Kidney (tissue), 14 donors: ENCODE results near the gene RAD23A. TPM values are rescaled to one million over a fixed set of nuclear protein-coding genes. Genes with fewer than 3 reads are reported as not detected.
"Not testable (repeated sequence)": the region's sequence is repeated elsewhere in the genome, so short reads cannot be mapped to it uniquely, and the experiment has no call there.

Experiments
- DNase-seq, 5 donors: peaks; one replicate each; pipeline ENCODE4 v3.0.0-alpha.2; 2013 to 2020
- FAIRE-seq: peaks from 2 replicates; lab custom pipeline; 2012; peaks lifted over from hg19 to GRCh38; lab: Jason Lieb, UNC
- H3K27ac ChIP-seq, 2 donors: one replicate each; pipeline ENCODE4 v1.7.0; 2013; ENCODE audit warnings: low read depth in 2 of 2, low read length in 2 of 2, inconsistent platforms in 1 of 2
- H3K27me3 ChIP-seq: one replicate; pipeline ENCODE4 v1.7.1; 2013; ENCODE audit warnings: low read length, inconsistent platforms; ENCODE audit not compliant: control insufficient read depth, insufficient read depth
- H3K36me3 ChIP-seq, 3 donors: one replicate each; pipeline versions ENCODE4 v1.7.0 to v1.7.1; 2013; ENCODE audit warnings: low read length in 3 of 3, control low read depth in 1 of 3, inconsistent platforms in 1 of 3; ENCODE audit not compliant: insufficient read depth in 3 of 3, control insufficient read depth in 2 of 3
- H3K4me1 ChIP-seq, 3 donors: one replicate each; pipeline versions ENCODE4 v1.7.0 to v1.7.1; 2013; ENCODE audit warnings: low read length in 3 of 3, inconsistent platforms in 1 of 3, low read depth in 1 of 3; ENCODE audit not compliant: control insufficient read depth in 2 of 3, insufficient read depth in 2 of 3
- H3K4me3 ChIP-seq, 3 donors: one replicate each; pipeline versions ENCODE4 v1.7.0 to v1.8.1; 2013; ENCODE audit warnings: low read length in 3 of 3, control low read depth in 1 of 3, inconsistent platforms in 1 of 3
- H3K9ac ChIP-seq, 3 donors: one replicate each; pipeline versions ENCODE4 v1.7.0 to v1.7.1; 2013; ENCODE audit warnings: low read length in 3 of 3, control low read depth in 1 of 3, inconsistent platforms in 1 of 3
- H3K9me3 ChIP-seq, 3 donors: one replicate each; pipeline versions ENCODE4 v1.7.0 to v1.7.1; 2013; ENCODE audit warnings: low read length in 3 of 3, control low read depth in 1 of 3, inconsistent platforms in 1 of 3; ENCODE audit not compliant: control insufficient read depth in 2 of 3, insufficient read depth in 1 of 3
- intact Hi-C: fragments of 100-400 bp; cut with DNase I; formaldehyde crosslinking; loops from one replicate; pipeline ENCODE4 v1.11.1; 2022
- polyA plus RNA-seq: library from polyadenylated mRNA; stranded (reverse); fragments of 350-450 nt; fragmentation: Illumina TruSeq; extraction: RNeasy Lipid Tissue Mini Kit (QIAGEN cat#74804); gene quantifications from one replicate; pipeline ENCODE4 v1.2.3, GENCODE V29; 2014; ENCODE audit warnings: low read depth, low replicate concordance; ENCODE audit not compliant: insufficient read depth
- total RNA-seq: library from RNA; stranded (reverse); fragmentation: NEBNext Ultra II Directional; extraction: Animal tissue kit (Norgen Biotek cat#: 25700); gene quantifications from one replicate; pipeline ENCODE4 v1.2.1, GENCODE V29; 2021
- TF ChIP-seq, protein P1 (sequence below): IDR thresholded peaks from 3 replicates; pipeline ENCODE4 v1.5.1; 2012; ENCODE audit warnings: mild to moderate bottlenecking, moderate library complexity, borderline replicate concordance; ENCODE audit not compliant: insufficient read depth; ENCODE audit errors: extremely low read depth
- donor health status: control.
- donor health status: control.
- donor health status: control.
- donor health status: control.
- donor health status: control.
- donor health status: DM: yes; HTN: yes; CAD: no.
- donor health status: Normal renal cell carcinoma (clear cell type).

Gene RAD23A
- total and polyA plus RNA-seq, 2 donors from 2014 or later, result 79.2 to 105 TPM

- DNase-seq (peak in 1 of 5 donors; percentile 18), FAIRE-seq (no peak)
- Histone ChIP-seq H3K4me1 (peaks cover 0 to 10% (median 0%) of the 10 kb centered on the region in 3 donors), H3K4me3 (no peak overlapping the region), H3K27ac (no peak overlapping the region), H3K9me3 (no peaks in the 10 kb centered on the region), H3K36me3 (peaks cover 0 to 28% (median 13%) of the 10 kb centered on the region in 3 donors), H3K9ac (no peak overlapping the region), H3K27me3 (no peaks in the 10 kb centered on the region)
- TF ChIP-seq, protein P1, sequence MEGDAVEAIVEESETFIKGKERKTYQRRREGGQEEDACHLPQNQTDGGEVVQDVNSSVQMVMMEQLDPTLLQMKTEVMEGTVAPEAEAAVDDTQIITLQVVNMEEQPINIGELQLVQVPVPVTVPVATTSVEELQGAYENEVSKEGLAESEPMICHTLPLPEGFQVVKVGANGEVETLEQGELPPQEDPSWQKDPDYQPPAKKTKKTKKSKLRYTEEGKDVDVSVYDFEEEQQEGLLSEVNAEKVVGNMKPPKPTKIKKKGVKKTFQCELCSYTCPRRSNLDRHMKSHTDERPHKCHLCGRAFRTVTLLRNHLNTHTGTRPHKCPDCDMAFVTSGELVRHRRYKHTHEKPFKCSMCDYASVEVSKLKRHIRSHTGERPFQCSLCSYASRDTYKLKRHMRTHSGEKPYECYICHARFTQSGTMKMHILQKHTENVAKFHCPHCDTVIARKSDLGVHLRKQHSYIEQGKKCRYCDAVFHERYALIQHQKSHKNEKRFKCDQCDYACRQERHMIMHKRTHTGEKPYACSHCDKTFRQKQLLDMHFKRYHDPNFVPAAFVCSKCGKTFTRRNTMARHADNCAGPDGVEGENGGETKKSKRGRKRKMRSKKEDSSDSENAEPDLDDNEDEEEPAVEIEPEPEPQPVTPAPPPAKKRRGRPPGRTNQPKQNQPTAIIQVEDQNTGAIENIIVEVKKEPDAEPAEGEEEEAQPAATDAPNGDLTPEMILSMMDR, result no peak
- intact Hi-C loops, result no loop called here
Measured at GRCh38 chr19:12954612-12954962, 8.9 kb downstream of the RAD23A start.

GRCh38 chr19:12955575-12955974 lies 9.9 kb downstream of the RAD23A start:
- H3K4me1 ChIP-seq, DNase-seq, H3K9me3 ChIP-seq, H3K27ac ChIP-seq, FAIRE-seq, intact Hi-C loops, H3K27me3 ChIP-seq: not testable (repeated sequence)
- H3K36me3 ChIP-seq, result peaks cover 0 to 19% (median 10%) of the 10 kb centered on the region in 3 donors
- H3K4me3 ChIP-seq, result peak overlapping the region in 1 of 3 donors; percentile 93
- peak overlapping the region in 2 of 3 donors; percentile 5 to 16 for H3K9ac ChIP-seq

DNA sequence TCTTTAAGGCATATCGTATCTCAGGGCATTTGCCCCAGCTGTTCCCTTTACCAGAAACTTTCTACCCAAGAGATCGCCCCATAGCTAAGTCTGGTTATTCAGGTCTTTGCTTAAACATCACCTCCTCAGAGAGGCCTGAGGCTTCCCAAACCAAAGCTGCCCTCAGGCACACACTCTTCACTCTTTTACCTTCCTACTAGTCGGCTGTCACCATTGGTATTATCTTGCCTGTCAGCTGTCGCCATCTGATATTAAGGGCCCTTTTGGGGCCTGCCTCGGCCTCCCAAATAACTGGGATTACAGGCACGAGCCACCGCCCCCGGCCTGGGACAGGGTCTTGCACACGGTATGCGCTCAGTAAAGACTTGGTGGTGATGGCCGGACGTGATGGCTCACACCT lies 10.3 kb downstream of the RAD23A start:
- Histone ChIP-seq H3K4me3 (peak overlapping the region in 2 of 3 donors; percentile 77 to 93), H3K27me3 (no peaks in the 10 kb centered on the region), H3K36me3 (peaks cover 0 to 15% (median 9%) of the 10 kb centered on the region in 3 donors), H3K27ac (no peak overlapping the region), H3K4me1 (peaks cover 0 to 10% (median 0%) of the 10 kb centered on the region in 3 donors), H3K9me3 (no peaks in the 10 kb centered on the region), H3K9ac (peak overlapping the region; percentile 5 to 75 (median 16))
- TF ChIP-seq, protein P1, result no peak
- intact Hi-C loops, result no loop called here
- peak in 2 of 5 donors; percentile 6 to 44 for DNase-seq
- no peak for FAIRE-seq

DNA sequence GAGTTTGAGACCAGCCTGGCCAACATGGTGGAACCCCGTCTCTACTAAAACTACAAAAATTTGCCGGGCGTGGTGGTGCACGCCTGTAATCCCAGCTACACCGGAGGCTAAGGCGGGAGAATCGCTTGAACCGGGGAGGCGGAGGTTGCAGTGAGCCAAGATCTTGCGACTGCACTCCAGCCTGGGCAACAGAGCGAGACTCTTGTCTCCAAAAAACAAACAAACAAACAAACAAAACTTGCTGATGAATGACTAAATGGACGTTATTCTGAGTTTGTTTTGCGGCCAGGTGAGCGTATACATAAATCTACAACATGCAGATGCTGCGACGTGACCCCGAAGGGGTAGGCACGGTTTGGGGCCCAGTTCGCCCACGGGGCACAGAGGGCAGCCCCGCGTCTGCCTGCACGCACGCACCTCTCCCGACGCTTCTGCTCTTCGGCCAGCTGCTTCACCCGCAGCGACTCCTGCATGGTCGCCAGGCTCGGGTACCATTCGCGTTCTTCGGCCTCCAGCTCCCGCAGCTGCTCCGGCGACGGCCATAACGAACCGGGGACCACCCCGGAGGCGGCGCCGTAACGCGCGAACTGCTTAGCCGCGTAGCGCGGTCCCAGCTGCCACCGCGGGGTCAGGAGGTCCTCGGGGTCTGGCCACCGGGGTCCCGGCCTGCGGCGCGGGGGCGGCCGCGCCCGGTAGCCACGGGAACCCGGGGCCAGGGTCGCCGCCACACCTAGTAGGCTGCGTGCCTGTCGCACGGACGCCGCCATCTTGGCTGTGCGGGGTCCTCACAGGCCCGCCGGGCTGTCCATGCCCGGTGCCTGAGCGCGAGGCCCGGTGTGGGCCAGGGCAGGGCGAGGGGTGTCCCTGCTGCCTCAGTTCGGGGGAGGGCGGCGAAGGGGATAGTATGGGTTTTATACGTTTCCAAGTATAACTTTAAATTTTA lies 11.1 kb downstream of the RAD23A start, which contains the start of gene GADD45GIP1:
TSS of gene GADD45GIP1 (minus strand) at position 778 of the 943 bp plus-strand sequence. CDS start at position 767, 11 bp downstream.
- peak within 1 kb of the TSS; percentile 43 to 84 for H3K27ac ChIP-seq
- H3K36me3 ChIP-seq, result peaks cover 0 to 13% (median 5%) of the 10 kb centered on the region in 3 donors
- no peaks in the 10 kb centered on the region for H3K27me3 ChIP-seq
- no peaks in the 10 kb centered on the region for H3K9me3 ChIP-seq
- intact Hi-C loops, result no loop called here
- H3K9ac ChIP-seq, result peak within 1 kb of the TSS; percentile 75 to 89 (median 77)
- FAIRE-seq, result no peak
- H3K4me3 ChIP-seq, result peak within 1 kb of the TSS; percentile 77 to 93 (median 79)
- peaks cover 0 to 10% (median 0%) of the 10 kb centered on the region in 3 donors for H3K4me1 ChIP-seq
- TF ChIP-seq, protein P1, result no peak
- peak; percentile 84 to 93 (median 89) for DNase-seq

DNA sequence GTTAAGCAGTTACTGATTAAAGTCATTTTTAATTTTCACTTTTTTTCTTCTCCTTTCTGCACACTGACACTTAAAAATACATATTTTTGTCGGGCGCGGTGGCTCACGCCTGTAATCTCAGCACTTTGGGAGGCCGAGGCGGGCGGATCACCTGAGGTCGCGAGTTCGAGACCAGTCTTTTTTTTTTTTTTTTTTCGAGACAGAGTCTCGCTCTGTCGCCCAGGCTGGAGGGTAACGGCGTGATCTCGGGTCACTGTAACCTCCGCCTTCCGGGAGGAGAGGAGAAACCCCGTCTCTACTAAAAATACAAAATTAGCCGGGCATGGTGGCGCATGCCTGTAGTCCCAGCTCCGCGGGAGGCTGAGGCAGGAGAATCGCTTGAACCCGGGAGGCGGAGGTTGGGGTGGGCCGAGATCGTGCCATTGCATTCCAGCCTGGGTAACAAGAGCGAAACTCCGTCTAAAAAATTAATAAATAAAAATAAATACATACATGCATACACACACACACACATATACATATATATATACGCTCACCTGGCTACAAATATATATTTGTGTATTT lies 11.8 kb downstream of the RAD23A start:
- FAIRE-seq, result not testable (repeated sequence)

More for the DNA sequence above, 11.8 kb downstream of the RAD23A start:
- peak in 1 of 5 donors; percentile 48 for DNase-seq
- peaks cover 0 to 13% (median 3%) of the 10 kb centered on the region in 3 donors for H3K36me3 ChIP-seq
- intact Hi-C loops, H3K4me1 ChIP-seq, H3K9me3 ChIP-seq, H3K27me3 ChIP-seq: not testable (repeated sequence)
- peak overlapping the region; percentile 18 to 89 (median 75) for H3K9ac ChIP-seq
- peak overlapping the region; percentile 77 to 93 (median 79) for H3K4me3 ChIP-seq
- H3K27ac ChIP-seq, result peak overlapping the region; percentile 43 to 84
